Measurements from ENCODE around the gene COG6.

The COG6 gene

GRCh38 chr13:39685652-39686051 lies 30.2 kb downstream of the COG6 start:
- DNase-seq (ENCODE audit: low spot score) = no peak
- TF ChIP-seq, protein P1, sequence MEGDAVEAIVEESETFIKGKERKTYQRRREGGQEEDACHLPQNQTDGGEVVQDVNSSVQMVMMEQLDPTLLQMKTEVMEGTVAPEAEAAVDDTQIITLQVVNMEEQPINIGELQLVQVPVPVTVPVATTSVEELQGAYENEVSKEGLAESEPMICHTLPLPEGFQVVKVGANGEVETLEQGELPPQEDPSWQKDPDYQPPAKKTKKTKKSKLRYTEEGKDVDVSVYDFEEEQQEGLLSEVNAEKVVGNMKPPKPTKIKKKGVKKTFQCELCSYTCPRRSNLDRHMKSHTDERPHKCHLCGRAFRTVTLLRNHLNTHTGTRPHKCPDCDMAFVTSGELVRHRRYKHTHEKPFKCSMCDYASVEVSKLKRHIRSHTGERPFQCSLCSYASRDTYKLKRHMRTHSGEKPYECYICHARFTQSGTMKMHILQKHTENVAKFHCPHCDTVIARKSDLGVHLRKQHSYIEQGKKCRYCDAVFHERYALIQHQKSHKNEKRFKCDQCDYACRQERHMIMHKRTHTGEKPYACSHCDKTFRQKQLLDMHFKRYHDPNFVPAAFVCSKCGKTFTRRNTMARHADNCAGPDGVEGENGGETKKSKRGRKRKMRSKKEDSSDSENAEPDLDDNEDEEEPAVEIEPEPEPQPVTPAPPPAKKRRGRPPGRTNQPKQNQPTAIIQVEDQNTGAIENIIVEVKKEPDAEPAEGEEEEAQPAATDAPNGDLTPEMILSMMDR (IDR thresholded peaks at IDR 0.05; ENCODE audit: extremely low read depth, insufficient read depth, missing control alignments) = no peak
- in situ Hi-C loops (cut with MboI; ENCODE audit: low pct_unique_long_range_greater_than_20kb, low sequenced_read_pairs, unreplicated experiment) = loop anchor here (25.0 kb wide), 1 partner anchor 1002 kb away; no protein-coding TSS in a partner anchor

GRCh38 chr13:39688278-39688677 lies 32.8 kb downstream of the COG6 start:
- in situ Hi-C loops (cut with MboI; ENCODE audit: low pct_unique_long_range_greater_than_20kb, low sequenced_read_pairs, unreplicated experiment) = loop anchor here (25.0 kb wide), 1 partner anchor 999 kb away; no protein-coding TSS in a partner anchor
- TF ChIP-seq, protein P1 (IDR thresholded peaks at IDR 0.05; ENCODE audit: extremely low read depth, insufficient read depth, missing control alignments) = no peak
- no peak for DNase-seq (ENCODE audit: low spot score)

- TF ChIP-seq, protein P1 (IDR thresholded peaks at IDR 0.05; ENCODE audit: extremely low read depth, insufficient read depth, missing control alignments) = no peak
- in situ Hi-C loops (cut with MboI; ENCODE audit: low pct_unique_long_range_greater_than_20kb, low sequenced_read_pairs, unreplicated experiment) = loop anchor here (25.0 kb wide), 1 partner anchor 998 kb away; no protein-coding TSS in a partner anchor
- DNase-seq (ENCODE audit: low spot score) = peak; percentile 12
Measured at GRCh38 chr13:39688699-39689405, 33.4 kb downstream of the COG6 start.

DNA sequence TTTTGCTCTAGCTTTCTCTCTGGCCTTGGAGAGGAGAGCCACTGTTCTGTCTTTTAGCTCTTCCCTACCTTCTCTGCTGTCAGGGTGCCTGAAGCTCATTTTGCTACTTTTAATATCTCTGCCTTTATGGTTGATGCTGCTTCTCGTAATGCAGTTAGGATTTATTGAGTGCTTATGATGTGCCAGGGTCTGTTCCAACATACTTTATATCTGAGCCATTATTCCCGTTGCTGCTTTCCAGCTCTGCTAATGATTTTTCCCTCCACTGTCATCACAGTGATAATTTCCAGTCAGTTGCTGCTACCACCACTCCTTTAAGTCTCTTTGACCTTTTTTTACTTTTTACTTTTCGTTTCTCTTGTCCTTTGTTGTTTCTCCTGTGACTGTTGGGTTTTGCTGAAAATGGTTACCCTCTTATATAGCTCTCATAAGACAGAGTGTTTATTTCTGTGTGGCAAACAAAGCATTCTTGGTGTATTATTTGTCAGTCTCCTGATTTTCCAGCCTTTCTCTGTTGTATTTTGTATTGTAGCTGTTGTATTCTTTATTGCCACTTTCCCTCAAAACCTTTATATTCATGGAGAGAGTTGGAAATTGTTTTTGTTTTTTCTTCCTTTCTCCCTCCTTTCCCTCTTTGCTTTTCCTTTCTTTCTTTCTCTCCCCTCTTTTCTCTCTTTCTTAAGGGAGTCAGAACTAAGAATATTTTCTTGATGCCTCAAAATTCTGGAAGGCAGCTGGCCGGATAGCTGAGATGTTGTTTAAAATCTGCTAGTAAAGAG lies 37.4 kb downstream of the COG6 start:
- DNase-seq (ENCODE audit: low spot score) = no peak
- in situ Hi-C loops (cut with MboI; ENCODE audit: low pct_unique_long_range_greater_than_20kb, low sequenced_read_pairs, unreplicated experiment) = loop anchor here (25.0 kb wide), 1 partner anchor 994 kb away; no protein-coding TSS in a partner anchor
- TF ChIP-seq, protein P1 (IDR thresholded peaks at IDR 0.05; ENCODE audit: extremely low read depth, insufficient read depth, missing control alignments) = no peak

- TF ChIP-seq, protein P1 (IDR thresholded peaks at IDR 0.05; ENCODE audit: extremely low read depth, insufficient read depth, missing control alignments) = no peak
- DNase-seq (ENCODE audit: low spot score) = no peak
- in situ Hi-C loops (cut with MboI; ENCODE audit: low pct_unique_long_range_greater_than_20kb, low sequenced_read_pairs, unreplicated experiment) = loop anchor here (25.0 kb wide), 1 partner anchor 988 kb away; no protein-coding TSS in a partner anchor
Measured at GRCh38 chr13:39699274-39699673, 43.8 kb downstream of the COG6 start.

GRCh38 chr13:39712626-39713025 lies 57.2 kb downstream of the COG6 start:
- in situ Hi-C loops (cut with MboI; ENCODE audit: low pct_unique_long_range_greater_than_20kb, low sequenced_read_pairs, unreplicated experiment) = no loop called here
- no peak for DNase-seq (ENCODE audit: low spot score)
- TF ChIP-seq, protein P1 (IDR thresholded peaks at IDR 0.05; ENCODE audit: extremely low read depth, insufficient read depth, missing control alignments) = no peak
